GM12891 (cell line): ENCODE measurements around the gene RHOV.

Experiments
- PAX5 ChIP-seq: IDR thresholded peaks from 2 replicates; pipeline ENCODE4 v1.6.1; 2011; ENCODE audit warnings: low read length, moderate library complexity, mild to moderate bottlenecking; ENCODE audit not compliant: insufficient read depth, severe bottlenecking
- POLR2A ChIP-seq: IDR thresholded peaks from 2 replicates; pipeline ENCODE4 v1.6.1; 2011; ENCODE audit warnings: low read depth, low read length, control low read depth
- POLR2AphosphoS5 ChIP-seq: IDR thresholded peaks from 2 replicates; pipeline ENCODE4 v1.6.1; 2011; ENCODE audit warnings: low read depth, low read length, control low read depth
- TAF1 ChIP-seq: IDR thresholded peaks from 2 replicates; pipeline ENCODE4 v1.6.1; 2011; ENCODE audit warnings: low read depth, low read length, control low read depth

DNA sequence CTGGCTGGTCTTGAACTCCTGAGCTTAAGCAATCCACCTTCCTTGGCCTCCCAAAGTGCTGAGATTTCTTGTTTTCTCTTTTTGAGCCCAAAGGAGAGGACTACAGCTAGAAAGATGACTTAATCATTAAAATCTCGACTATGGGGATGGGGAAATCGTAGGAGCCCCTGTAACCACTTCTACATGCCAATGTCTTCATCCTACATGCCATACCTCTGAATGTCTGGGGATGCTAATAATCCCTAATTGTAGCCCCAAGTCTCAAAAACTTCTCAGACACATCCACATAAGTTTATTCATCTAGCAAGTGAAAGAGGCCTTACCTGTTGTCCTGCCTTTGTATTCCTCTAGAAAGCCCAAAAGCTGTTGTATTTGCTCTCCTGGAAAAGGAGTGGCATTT lies 3.7 kb upstream of the RHOV start:
- TF ChIP-seq TAF1 (no peak), POLR2AphosphoS5 (no peak), POLR2A (no peak), PAX5 (no peak)
